Pancreas (tissue), 10 donors: Measurements from ENCODE around the gene ST3GAL4. TPM values are rescaled to one million over a fixed set of nuclear protein-coding genes. Genes with fewer than 3 reads are reported as not detected.

Source experiments
- ATAC-seq, 4 donors: fragments of 200-7000 bp; cut with Tn5 transposase; one replicate each; pipeline versions ENCODE4 v1.8.0 to v1.9.1; 2020; ENCODE audit warnings: mild to moderate bottlenecking in 4 of 4, moderate library complexity in 4 of 4
- DNase-seq, 6 donors: peaks; one replicate each; pipeline ENCODE4 v3.0.0-alpha.2; 2020
- FAIRE-seq: peaks from 2 replicates; lab custom pipeline; 2012; peaks lifted over from hg19 to GRCh38; lab: Jason Lieb, UNC
- H3K27ac ChIP-seq, 4 donors: fragments of 200-600 bp; sonication (generic); 1 replicate in 3 of 4; 2 replicates in 1 of 4; pipeline versions ENCODE4 v1.5.0 to v1.8.0; 2020
- H3K27me3 ChIP-seq, 4 donors: fragments of 200-600 bp; one replicate each; pipeline ENCODE4 v1.8.0; 2021
- H3K36me3 ChIP-seq, 3 donors: fragments of 200-600 bp; sonication (generic) in 1 of 3; one replicate each; pipeline versions ENCODE4 v1.5.0 to v1.8.0; 2020 to 2021
- H3K4me1 ChIP-seq, 3 donors: fragments of 200-600 bp; one replicate each; pipeline ENCODE4 v1.8.0; 2021
- H3K4me3 ChIP-seq, 4 donors: fragments of 200-600 bp; sonication (generic) in 2 of 4; one replicate each; pipeline versions ENCODE4 v1.5.0 to v1.8.0; 2020 to 2021
- H3K9me3 ChIP-seq, 4 donors: fragments of 200-600 bp; one replicate each; pipeline ENCODE4 v1.8.0; 2021
- CTCF ChIP-seq, 4 donors: fragments of 200-600 bp; sonication (generic) in 3 of 4; IDR thresholded peaks; one replicate each; pipeline versions ENCODE4 v1.5.0 to v1.8.0; 2021; ENCODE audit warnings: antibody characterized with exemption in 4 of 4
- WGBS, 2 donors: extraction: QIAGEN DNeasy Blood & Tissue Kit; methylation state at CpG; one replicate each; pipeline ENCODE4 v1.1.7; 2013; 5-methylcytosine and 5-hydroxymethylcytosine counted together
- intact Hi-C, 3 donors: fragments of 100-400 bp; cut with DNase I; formaldehyde crosslinking; loops; one replicate each; pipeline versions ENCODE4 v1.11.1 to v1.14.2; 2022
- polyA plus RNA-seq, 2 donors: library from polyadenylated mRNA; stranded (reverse); fragments of 200-250 nt; gene quantifications; one replicate each; pipeline ENCODE4 v1.2.3, GENCODE V29; 2013
- total RNA-seq, 6 donors: library from RNA; stranded (reverse); fragmentation: NEBNext Ultra II Directional in 4 of 6; extraction: Animal tissue kit (Norgen Biotek cat#: 25700) in 4 of 6; gene quantifications; one replicate each; pipeline versions ENCODE4 v1.2.1 to v1.2.4, GENCODE V29; 2021 to 2023
- donor health status: healthy with polysubstance abuse.
- donor health status: DM: no; HTN: no; CAD: no; lungs with moderate emphysema.
- donor health status: DM: no; HTN: no; CAD: no.
- donor health status: control.
- donor health status: control.
- donor health status: Bipolar disorder and iron deficiency.
- donor health status: DM: yes; HTN: yes; CAD: no.
- donor health status: DM: no; HTN: no; CAD: no.
- donor health status: DM: no; HTN: no; CAD: no.
- donor health status: DM: yes; HTN: yes; CAD: no.

Gene ST3GAL4
- total and polyA plus RNA-seq, 8 donors, result 2.6 to 12.9 (median 9.4) TPM

- no peaks in the 10 kb centered on the region for H3K9me3 ChIP-seq
- ATAC-seq (no peak), DNase-seq (no peak), FAIRE-seq (no peak)
- TF ChIP-seq CTCF (IDR thresholded peaks at IDR 0.05), result no peak
- no peak overlapping the region for H3K27ac ChIP-seq
- intact Hi-C loops, result no loop called here
- no peaks in the 10 kb centered on the region for H3K27me3 ChIP-seq
- H3K4me3 ChIP-seq, result no peak overlapping the region
- no peaks in the 10 kb centered on the region for H3K4me1 ChIP-seq
- 90 to 94% methylated on average over 12 of the region's 12 CpGs for WGBS, 2 donors
- no peaks in the 10 kb centered on the region for H3K36me3 ChIP-seq
Measured at GRCh38 chr11:126408901-126409619, 53.6 kb downstream of the ST3GAL4 start.

GRCh38 chr11:126409620-126409985, 54.1 kb downstream of the ST3GAL4 start:
- no peaks in the 10 kb centered on the region for H3K27me3 ChIP-seq
- no peak for TF ChIP-seq CTCF (IDR thresholded peaks at IDR 0.05)
- H3K4me1 ChIP-seq, result no peaks in the 10 kb centered on the region
- H3K36me3 ChIP-seq, result no peaks in the 10 kb centered on the region
- ATAC-seq (no peak), DNase-seq (no peak), FAIRE-seq (no peak)
- H3K9me3 ChIP-seq, result no peaks in the 10 kb centered on the region
- H3K4me3 ChIP-seq, result no peak overlapping the region
- 71 to 73% methylated on average over 3 of the region's 3 CpGs for WGBS, 2 donors
- intact Hi-C loops, result no loop called here
- no peak overlapping the region for H3K27ac ChIP-seq

- Histone ChIP-seq H3K4me3 (no peak overlapping the region), H3K4me1 (peaks cover 0 to 3% (median 0%) of the 10 kb centered on the region in 3 donors), H3K9me3 (no peaks in the 10 kb centered on the region), H3K27me3 (no peaks in the 10 kb centered on the region), H3K36me3 (no peaks in the 10 kb centered on the region), H3K27ac (no peak overlapping the region)
- ATAC-seq (no peak), DNase-seq (no peak), FAIRE-seq (no peak)
- intact Hi-C loops, result no loop called here
- no peak for TF ChIP-seq CTCF (IDR thresholded peaks at IDR 0.05)
- WGBS, 2 donors, result 63 to 68% methylated on average over 6 of the region's 6 CpGs
Measured at GRCh38 chr11:126410649-126411048, 55.2 kb downstream of the ST3GAL4 start.

- Histone ChIP-seq H3K27ac (no peak overlapping the region), H3K36me3 (no peaks in the 10 kb centered on the region), H3K4me3 (no peak overlapping the region), H3K9me3 (no peaks in the 10 kb centered on the region), H3K27me3 (no peaks in the 10 kb centered on the region), H3K4me1 (peaks cover 0 to 12% (median 6%) of the 10 kb centered on the region in 3 donors)
- WGBS, 2 donors, result 64 to 88% methylated on average over 6 of the region's 6 CpGs
- intact Hi-C loops, result no loop called here
- FAIRE-seq, result no peak
- no peak for DNase-seq
- ATAC-seq, result no peak
- no peak for TF ChIP-seq CTCF (IDR thresholded peaks at IDR 0.05)
Measured at GRCh38 chr11:126411971-126412381, 56.5 kb downstream of the ST3GAL4 start.

- Histone ChIP-seq H3K4me3 (no peak overlapping the region), H3K27me3 (no peaks in the 10 kb centered on the region), H3K27ac (no peak overlapping the region), H3K4me1 (peaks cover 0 to 16% (median 12%) of the 10 kb centered on the region in 3 donors), H3K9me3 (no peaks in the 10 kb centered on the region), H3K36me3 (no peaks in the 10 kb centered on the region)
- TF ChIP-seq CTCF (IDR thresholded peaks at IDR 0.05), result no peak
- no peak for FAIRE-seq
- DNase-seq, result no peak
- WGBS, 2 donors, result 89 to 92% methylated on average over 11 of the region's 11 CpGs
- no peak for ATAC-seq
- intact Hi-C loops, result no loop called here
Measured at GRCh38 chr11:126413426-126413825, 57.9 kb downstream of the ST3GAL4 start.
